GM10847 (cell line): ENCODE results near the gene SNAP47.

ENCODE experiments used
- POLR2A ChIP-seq: IDR thresholded peaks from 2 replicates; pipeline ENCODE4 v1.6.1; 2011; ENCODE audit not compliant: insufficient read length; ENCODE audit errors: extremely low read depth

SNAP47 gene

DNA sequence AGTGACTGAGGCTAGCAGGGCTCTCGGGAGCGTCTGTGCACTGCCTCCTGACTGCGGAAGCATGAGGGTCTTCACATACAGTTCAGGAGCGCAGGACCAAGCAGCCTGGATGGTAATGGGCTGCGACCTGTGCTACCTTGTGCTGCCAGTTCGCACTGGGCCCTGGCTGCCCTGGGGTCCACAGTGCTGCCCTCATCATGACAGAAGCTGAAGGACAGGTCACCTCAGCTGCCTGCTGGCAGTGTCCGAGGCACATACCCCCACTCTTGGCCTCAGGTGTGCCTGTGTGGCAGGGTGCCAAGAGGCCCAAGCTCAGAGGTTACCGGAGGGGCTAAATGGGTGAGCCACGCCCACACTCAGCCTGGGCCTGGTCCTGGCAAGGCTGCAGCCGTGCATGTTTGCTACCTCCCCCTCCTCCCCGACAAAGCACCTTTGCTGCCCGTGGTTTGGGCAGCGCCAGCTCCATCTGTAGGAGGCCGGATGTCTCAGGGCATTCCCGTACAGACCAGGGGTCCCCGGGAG lies 4.5 kb upstream of the SNAP47 start:
- no peak for TF ChIP-seq POLR2A

DNA sequence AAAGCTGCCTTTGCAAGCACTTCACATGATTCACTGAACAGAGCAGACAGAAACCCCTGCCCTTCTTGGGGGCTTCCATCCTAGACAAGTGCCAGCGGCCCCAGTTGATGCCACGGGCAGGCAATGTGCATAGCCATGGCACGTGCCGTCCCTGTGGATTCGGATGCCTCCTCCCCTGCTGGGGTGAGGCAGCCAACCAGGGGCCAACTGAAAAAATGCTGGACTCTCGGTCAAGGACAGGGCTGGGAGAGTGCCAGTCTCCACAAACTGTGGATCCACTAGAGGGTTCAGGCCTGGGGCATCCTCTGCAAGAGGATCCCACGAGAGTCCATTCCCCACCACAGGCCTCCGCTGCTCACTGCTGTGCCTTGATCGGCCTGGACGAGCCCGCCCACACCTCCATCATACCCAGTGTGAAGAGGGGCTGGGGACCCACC lies 4.0 kb upstream of the SNAP47 start:
- no peak for TF ChIP-seq POLR2A

DNA sequence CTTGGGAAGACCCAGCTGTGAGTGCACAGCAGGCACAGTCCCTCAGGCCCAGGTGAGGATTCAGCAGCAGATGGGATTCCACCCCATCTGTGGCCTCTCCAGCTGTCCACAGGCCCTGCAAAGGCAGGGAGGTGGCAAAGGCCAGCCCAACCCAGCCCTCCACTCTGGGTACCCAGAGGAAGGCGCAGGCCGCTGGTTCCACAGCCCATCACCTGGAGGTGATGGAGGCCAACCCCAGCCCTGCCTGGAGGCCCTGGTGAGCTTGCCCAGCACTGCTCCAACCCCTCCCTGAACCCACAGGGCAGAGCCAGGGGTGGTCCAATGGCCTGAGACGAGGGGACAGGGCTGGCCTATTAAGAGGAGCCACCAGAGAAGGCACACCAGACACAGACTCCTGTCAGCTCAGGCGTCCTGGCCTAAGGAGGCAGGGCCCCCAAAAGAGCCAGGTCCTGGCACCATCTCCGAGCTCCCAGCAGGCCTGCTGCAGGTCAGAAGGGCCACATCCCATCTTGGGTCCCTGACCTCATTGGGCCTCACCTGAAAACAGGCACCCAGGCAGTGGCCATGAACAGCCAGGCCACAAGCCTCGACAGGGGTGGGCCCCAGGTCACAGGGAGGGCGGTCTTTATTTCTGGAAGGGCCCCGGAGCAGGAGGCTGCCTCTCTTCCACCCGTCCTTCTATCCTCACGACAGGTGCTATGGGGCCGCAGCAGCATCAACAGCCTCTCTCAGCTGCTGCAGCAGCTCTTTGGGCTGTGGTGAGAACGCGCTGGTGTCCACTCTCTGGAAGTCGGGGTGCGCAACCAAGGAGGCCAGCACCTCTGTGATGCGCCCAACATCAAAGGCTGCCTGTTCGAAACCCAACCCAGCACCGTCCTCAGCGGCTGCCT lies 3.3 kb upstream of the SNAP47 start:
- no peak for TF ChIP-seq POLR2A

DNA sequence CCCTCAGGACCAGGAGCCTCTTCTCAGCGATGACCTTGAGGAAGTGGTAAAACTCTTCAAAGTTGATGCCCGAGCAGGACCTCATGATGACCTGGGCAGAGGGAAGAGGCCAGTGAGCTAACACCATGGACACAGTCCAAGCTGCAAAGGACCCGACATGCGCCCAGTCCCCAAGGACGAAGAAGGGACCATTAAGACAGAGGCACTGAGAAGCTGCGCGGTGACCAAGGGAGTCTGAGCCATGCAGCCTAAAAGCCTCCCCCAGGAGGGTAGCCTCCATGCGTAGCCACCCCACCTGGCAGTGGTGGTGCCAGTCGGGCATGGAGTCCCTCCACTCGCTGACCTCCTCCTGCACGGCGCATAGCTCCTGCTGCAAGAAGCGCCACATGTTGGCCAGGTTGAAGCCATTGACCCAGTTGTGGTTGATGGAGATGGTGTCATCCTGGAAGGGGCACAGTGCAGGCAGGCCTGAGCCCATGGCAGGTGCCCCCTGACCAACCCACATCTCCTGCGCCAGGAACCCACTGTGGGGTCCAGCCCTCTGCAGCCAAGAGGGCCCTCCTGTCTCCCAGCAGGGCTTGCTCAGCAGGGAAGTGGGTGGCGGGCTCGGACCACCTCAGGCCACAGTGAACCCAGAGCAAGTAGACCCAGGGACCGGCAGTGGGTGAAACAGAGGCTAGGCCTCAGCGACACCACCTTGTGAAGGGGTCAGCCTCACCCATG lies 2.5 kb upstream of the SNAP47 start:
- TF ChIP-seq POLR2A: no peak

DNA sequence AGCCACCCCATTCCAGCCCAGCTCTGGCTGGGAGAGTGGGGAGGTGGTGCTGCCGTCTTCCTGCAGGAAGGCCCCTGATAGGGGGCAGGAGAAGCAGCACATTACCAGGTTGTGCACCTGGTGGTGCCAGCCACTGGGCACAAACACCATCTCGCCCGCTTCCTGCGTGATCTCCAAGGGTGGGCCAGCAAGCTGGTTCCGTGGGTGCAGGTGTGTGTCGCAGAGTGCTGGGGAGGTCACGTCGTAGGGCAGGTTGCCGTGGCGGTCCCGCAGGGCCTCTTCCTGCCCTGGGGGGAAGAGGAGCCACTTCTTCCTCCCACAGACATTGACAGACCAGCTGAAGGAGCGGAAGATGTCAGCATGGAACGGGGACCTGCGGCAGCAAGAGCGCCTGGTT lies 1.9 kb upstream of the SNAP47 start:
- no peak for TF ChIP-seq POLR2A

DNA sequence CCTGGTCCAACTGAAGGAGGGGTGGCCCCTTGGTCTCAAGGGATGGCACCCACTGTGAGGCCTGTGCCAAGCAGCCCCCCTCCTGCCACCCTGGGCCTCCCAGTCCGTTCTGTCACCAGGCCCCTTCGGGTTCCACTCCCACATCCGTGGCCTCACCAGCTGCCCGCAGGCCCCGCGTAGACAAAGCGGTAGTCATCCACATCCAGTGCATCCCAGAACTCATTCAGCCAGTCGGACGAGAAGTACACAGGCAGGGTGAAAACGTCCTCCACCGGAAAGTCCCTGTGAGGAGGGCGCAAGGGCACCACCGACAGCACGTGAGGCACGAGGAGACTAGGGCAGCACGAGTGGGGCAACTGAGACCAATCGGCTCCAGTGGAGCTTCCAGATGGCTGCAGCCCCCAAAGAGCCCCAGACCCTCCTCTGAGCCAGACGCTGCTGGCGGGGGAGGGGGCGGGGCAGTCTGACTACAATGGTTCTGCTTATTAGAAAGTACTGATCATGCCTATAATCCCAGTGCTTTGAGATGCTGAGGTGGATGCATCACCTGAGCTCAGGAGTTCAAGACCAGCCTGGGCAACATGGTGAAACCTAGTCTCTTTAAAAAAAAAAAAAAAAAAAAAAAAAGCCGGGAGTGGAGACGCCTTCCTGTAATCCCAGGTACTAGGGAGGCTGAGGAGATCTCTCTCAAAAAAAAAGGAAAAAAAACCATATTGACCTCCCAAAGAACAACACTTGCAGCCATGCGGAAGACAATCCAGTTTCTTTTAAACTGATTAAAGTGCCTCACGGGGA lies 1.3 kb upstream of the SNAP47 start:
- TF ChIP-seq POLR2A: no peak

DNA sequence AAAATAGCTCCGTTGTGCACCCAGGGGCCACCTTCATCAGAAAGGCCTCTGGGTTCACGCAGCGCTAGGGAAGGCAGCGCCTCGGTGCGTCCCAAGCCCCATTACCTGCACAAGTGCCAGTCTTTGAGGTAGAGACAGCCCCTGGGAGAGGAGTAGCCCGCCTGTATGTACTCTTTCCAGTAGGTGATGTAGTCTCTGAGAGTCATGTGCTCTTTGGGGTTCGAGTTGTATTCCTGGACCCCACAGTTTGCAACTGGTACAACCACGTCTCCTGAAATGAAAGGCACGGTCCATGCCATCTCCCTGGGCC lies 734 bp upstream of the SNAP47 start:
- no peak for TF ChIP-seq POLR2A

DNA sequence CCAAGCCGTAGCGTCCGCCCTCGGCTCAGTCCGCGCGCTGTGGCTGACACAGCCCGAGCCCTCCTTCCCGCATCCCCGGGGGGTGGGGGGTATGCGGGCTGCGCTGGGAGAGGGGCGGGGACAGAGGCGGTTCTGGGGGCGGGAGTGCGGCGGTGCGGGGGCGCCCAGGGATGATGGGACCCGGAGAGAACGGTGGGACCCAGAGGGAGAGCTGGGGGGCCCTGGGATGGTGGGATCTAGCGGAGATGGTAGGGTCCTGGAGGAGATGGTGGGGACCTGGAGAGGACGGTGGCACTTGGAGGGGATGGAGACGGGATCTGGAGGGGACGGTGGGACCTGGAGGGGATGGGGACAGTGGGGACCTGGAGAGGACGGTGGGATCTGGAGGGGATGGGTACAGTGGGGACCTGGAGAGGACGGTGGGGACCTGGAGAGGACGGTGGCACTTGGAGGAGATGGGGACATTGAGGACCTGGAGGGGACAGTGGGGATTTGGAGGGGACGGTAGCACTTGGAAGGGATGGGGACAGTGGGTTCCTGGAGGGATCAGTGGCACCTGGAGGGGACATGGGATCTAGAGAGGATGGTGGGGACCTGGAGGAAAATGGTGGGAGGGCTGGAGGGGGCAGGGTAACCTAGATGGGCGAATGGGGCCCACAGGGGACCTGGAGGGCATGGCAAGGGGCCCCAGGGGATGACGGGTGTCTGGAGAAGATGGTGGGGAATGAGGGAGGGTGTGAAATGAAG lies 477 bp downstream of the SNAP47 start:
- no peak for TF ChIP-seq POLR2A

DNA sequence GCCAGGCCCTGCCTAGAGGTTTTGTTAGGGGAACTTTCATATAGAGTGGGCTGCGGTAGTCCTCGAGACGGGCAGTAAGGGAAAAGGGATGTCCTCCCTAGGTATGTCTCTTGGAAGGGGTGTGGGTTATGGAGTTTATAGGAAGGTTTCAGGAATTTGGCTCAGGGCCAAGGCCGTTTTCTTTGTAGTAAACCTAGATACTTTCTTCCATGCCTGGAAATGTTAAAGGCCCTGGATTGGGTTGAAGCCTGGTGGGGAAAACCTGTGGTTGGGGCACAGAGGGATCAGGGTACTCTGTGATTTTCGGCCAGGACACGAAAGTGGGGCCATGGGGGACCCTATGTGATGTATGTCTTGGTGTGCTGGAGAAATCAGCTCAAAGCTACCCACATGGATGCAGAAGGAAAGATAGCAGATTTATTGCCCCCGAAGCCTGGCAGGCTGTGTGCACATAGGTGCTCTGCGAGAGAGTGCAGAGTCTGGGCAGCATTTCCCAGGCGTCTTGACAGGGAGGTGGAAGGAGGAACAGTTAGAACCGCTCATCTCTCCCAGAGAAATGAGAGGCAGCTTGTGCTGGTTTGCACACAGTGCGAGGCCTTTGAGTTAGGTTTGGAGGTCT lies 1.7 kb downstream of the SNAP47 start:
- TF ChIP-seq POLR2A: no peak

DNA sequence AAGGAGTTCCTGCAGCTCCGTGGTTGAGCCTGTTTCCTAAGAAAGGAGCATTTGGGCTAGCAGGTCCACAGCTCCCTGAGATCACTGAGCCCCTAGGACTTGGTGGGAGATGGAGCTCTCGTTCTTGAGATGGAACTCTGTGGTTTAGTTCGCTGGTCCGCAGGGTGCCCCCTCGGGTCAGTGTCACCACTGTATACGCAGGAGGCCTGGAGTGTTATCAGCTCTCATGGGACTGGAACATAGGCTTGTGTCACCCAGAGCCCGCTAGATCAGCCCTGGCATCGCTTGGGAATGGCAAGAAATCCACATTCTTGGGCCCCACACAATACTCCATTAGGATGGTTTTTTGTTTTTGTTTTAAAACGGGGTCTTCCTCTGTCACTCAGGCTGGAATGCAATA lies 3.6 kb downstream of the SNAP47 start:
- no peak for TF ChIP-seq POLR2A

DNA sequence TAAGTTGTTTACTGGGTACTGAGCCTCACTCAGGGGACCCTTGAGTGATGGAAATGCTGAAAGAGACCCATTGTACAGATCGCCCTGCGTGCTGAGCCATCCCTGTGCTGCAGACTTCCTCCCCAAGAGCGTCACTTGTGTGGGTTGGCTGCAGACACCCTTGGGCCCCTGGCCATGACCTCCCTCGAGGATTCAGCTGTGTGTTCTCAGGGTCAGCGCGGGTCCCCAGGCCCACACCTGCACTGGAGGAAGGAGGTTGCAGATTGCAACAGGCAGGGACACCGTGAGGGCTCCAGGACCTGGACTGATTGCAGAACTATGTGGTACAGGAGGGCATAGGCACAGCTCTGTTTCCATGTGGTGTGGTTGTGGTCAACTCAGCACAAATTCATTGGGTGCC lies 4.4 kb downstream of the SNAP47 start:
- TF ChIP-seq POLR2A: no peak

DNA sequence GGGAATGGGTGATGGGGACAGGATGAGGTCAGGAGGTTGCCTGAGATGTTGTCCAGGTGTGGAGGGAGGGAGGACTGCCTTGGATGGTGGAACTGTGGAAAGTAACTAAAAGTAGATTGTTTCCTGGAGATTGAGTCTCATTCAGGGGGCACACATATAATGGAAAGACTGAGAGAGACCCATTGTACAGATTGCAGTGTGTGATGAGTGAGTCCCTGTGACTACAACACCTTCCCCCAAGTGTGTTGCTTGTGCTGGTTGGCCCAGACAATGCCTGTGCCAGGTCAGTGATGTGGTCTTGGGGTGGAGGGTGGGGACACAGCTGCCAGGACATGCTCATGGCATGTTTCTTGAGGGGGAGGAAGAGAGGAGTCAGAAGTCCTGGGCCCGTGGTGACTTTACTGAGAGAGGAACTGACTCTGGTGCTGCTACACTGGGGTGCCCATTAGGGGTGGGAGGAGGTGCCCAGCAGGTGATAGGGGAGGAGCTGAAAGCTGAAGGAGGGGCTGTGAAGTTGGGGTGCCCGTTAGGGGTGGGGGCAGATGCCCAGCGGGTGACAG lies 5.2 kb downstream of the SNAP47 start:
- no peak for TF ChIP-seq POLR2A

DNA sequence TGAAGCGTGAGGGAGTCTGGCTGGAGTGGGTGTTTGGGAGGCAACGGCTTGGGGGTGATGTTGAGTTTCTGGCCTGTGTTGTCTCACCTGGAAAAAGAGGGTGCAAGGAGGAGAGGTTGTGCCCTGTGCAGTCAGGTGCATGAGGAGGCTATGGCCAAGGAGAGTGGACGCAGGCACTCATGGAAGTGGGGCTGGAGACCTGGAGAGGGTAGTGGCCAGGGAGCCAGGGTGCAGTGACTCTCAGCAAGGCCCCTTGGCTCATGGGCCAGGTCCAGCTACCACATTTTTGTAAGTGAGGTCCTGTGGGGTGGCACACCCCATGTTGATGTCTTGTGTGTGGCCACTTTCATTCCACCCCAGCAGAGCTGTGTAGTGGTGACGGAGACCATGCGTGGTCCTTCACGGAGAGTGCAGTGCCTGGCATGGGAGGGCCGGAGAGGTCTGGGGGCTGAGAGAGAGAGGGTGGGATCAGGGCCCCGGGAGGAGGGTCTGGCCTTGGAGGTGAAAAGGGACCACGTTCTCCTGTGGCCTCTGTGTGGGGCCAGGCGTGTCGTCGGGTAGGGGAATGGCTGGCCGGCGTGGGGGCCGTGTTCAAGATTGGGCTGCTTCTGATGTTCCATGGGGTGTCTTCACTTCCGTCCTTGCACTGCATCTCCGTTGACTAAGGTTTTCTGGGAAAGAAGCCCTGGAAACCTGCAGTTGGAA lies 6.1 kb downstream of the SNAP47 start:
- TF ChIP-seq POLR2A: no peak
